ENCODE results near the gene GPR39.

Gene GPR39

GRCh38 chr2:132439703-132440398, 23.2 kb downstream of the GPR39 start:
- FAIRE-seq (no peak), DNase-seq (ENCODE audit: extremely low spot score, insufficient read length, low read depth) (no peak)

GRCh38 chr2:132441051-132441450, 24.4 kb downstream of the GPR39 start:
- no peak for FAIRE-seq
- DNase-seq (ENCODE audit: extremely low spot score, insufficient read length, low read depth) = no peak

- DNase-seq (ENCODE audit: extremely low spot score, insufficient read length, low read depth) = no peak
- FAIRE-seq = no peak
These were observed 25.7 kb downstream of the GPR39 start for GRCh38 chr2:132442278-132442677.

- FAIRE-seq (no peak), DNase-seq (ENCODE audit: extremely low spot score, insufficient read length, low read depth) (no peak)
These were observed 26.5 kb downstream of the GPR39 start for GRCh38 chr2:132443106-132443505.

- DNase-seq (ENCODE audit: extremely low spot score, insufficient read length, low read depth) (no peak), FAIRE-seq (no peak)
These were observed 29.8 kb downstream of the GPR39 start for GRCh38 chr2:132446444-132446843.

GRCh38 chr2:132448331-132448730, 31.7 kb downstream of the GPR39 start:
- DNase-seq (ENCODE audit: extremely low spot score, insufficient read length, low read depth) = no peak
- FAIRE-seq = no peak

- DNase-seq (ENCODE audit: extremely low spot score, insufficient read length, low read depth) = no peak
- FAIRE-seq = no peak
These were observed 32.2 kb downstream of the GPR39 start for GRCh38 chr2:132448771-132449170.

- no peak for DNase-seq (ENCODE audit: extremely low spot score, insufficient read length, low read depth)
- FAIRE-seq = no peak
These were observed 33.3 kb downstream of the GPR39 start for GRCh38 chr2:132449868-132450267.

- FAIRE-seq (no peak), DNase-seq (ENCODE audit: extremely low spot score, insufficient read length, low read depth) (no peak)
These were observed 44.2 kb downstream of the GPR39 start for GRCh38 chr2:132460781-132461180.

GRCh38 chr2:132462236-132462635, 45.6 kb downstream of the GPR39 start:
- FAIRE-seq = no peak

GRCh38 chr2:132463719-132464118, 47.1 kb downstream of the GPR39 start:
- FAIRE-seq (no peak), DNase-seq (ENCODE audit: extremely low spot score, insufficient read length, low read depth) (no peak)

More at GRCh38 chr2:132462236-132462635, 45.6 kb downstream of the GPR39 start:
- DNase-seq (ENCODE audit: extremely low spot score, insufficient read length, low read depth) = no peak

- DNase-seq (ENCODE audit: extremely low spot score, insufficient read length, low read depth) (no peak), FAIRE-seq (no peak)
These were observed 49.3 kb downstream of the GPR39 start for GRCh38 chr2:132465917-132466316.

- FAIRE-seq (no peak), DNase-seq (ENCODE audit: extremely low spot score, insufficient read length, low read depth) (no peak)
These were observed 49.9 kb downstream of the GPR39 start for GRCh38 chr2:132466428-132467028.

- FAIRE-seq (no peak), DNase-seq (ENCODE audit: extremely low spot score, insufficient read length, low read depth) (no peak)
These were observed 52.4 kb downstream of the GPR39 start for GRCh38 chr2:132468821-132469675.

GRCh38 chr2:132470746-132471145, 54.1 kb downstream of the GPR39 start:
- FAIRE-seq (no peak), DNase-seq (ENCODE audit: extremely low spot score, insufficient read length, low read depth) (no peak)

GRCh38 chr2:132473174-132473883, 56.7 kb downstream of the GPR39 start:
- DNase-seq (ENCODE audit: extremely low spot score, insufficient read length, low read depth) (no peak), FAIRE-seq (no peak)

- DNase-seq (ENCODE audit: extremely low spot score, insufficient read length, low read depth) (no peak), FAIRE-seq (no peak)
These were observed 59.0 kb downstream of the GPR39 start for GRCh38 chr2:132475615-132476014.

GRCh38 chr2:132477436-132477835, 60.8 kb downstream of the GPR39 start:
- DNase-seq (ENCODE audit: extremely low spot score, insufficient read length, low read depth) (no peak), FAIRE-seq (no peak)

- DNase-seq (ENCODE audit: extremely low spot score, insufficient read length, low read depth) (no peak), FAIRE-seq (no peak)
These were observed 61.4 kb downstream of the GPR39 start for GRCh38 chr2:132477962-132478361.

- FAIRE-seq (no peak), DNase-seq (ENCODE audit: extremely low spot score, insufficient read length, low read depth) (no peak)
These were observed 62.0 kb downstream of the GPR39 start for GRCh38 chr2:132478461-132479105.
